ENCODE measurements around the gene BICD1. TPM values are rescaled to one million over a fixed set of nuclear protein-coding genes. Genes with fewer than 3 reads are reported as not detected.
A peak's percentile ranks its signal among the peaks of the same experiment; 100 is the strongest.

The BICD1 gene
- total RNA-seq, 1 donor from 2014 or later = 561 TPM

DNA sequence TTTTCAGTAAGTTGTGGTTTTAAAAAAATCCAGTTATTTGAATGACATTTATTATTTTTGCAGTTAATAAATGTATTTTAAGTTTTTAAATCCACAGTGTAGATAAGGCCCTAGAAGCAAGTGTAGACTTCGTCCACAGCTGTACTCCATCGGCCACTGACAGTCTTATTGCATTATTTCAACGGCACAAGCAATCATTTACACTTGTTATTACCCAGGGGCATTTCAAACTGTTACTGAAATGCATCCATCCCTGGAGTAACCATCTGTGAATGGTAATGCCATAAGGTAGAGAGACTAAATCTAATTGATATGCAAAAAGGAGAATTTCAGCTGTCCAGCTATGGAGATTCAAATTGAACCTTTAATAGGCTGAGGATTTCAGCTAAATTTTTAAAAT is 48.4 kb downstream of the BICD1 start:
- peak overlapping the region; percentile 97 for H3K27ac Mint-ChIP-seq (ENCODE audit: unreplicated experiment)
- H3K9me3 Mint-ChIP-seq (ENCODE audit: unreplicated experiment) = peaks cover 32% of the 10 kb centered on the region
- H3K4me3 Mint-ChIP-seq (ENCODE audit: unreplicated experiment) = peak overlapping the region; percentile 83
- H3K27me3 Mint-ChIP-seq (ENCODE audit: unreplicated experiment) = peaks cover 12% of the 10 kb centered on the region
- peaks cover 77% of the 10 kb centered on the region for H3K4me1 Mint-ChIP-seq (ENCODE audit: low read depth, unreplicated experiment)
- TF ChIP-seq, protein P1, sequence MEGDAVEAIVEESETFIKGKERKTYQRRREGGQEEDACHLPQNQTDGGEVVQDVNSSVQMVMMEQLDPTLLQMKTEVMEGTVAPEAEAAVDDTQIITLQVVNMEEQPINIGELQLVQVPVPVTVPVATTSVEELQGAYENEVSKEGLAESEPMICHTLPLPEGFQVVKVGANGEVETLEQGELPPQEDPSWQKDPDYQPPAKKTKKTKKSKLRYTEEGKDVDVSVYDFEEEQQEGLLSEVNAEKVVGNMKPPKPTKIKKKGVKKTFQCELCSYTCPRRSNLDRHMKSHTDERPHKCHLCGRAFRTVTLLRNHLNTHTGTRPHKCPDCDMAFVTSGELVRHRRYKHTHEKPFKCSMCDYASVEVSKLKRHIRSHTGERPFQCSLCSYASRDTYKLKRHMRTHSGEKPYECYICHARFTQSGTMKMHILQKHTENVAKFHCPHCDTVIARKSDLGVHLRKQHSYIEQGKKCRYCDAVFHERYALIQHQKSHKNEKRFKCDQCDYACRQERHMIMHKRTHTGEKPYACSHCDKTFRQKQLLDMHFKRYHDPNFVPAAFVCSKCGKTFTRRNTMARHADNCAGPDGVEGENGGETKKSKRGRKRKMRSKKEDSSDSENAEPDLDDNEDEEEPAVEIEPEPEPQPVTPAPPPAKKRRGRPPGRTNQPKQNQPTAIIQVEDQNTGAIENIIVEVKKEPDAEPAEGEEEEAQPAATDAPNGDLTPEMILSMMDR (IDR thresholded peaks at IDR 0.05; ENCODE audit: partially characterized antibody, unreplicated experiment) = no peak
- no peak for DNase-seq
- H3K36me3 Mint-ChIP-seq (ENCODE audit: unreplicated experiment) = peaks cover 3% of the 10 kb centered on the region

- Mint-ChIP-seq H3K4me1 (ENCODE audit: low read depth, unreplicated experiment) (peaks cover 79% of the 10 kb centered on the region), H3K27ac (ENCODE audit: unreplicated experiment) (peak overlapping the region; percentile 97), H3K9me3 (ENCODE audit: unreplicated experiment) (peaks cover 25% of the 10 kb centered on the region), H3K27me3 (ENCODE audit: unreplicated experiment) (peaks cover 12% of the 10 kb centered on the region), H3K36me3 (ENCODE audit: unreplicated experiment) (no peaks in the 10 kb centered on the region), H3K4me3 (ENCODE audit: unreplicated experiment) (peak overlapping the region; percentile 83)
- TF ChIP-seq, protein P1 (IDR thresholded peaks at IDR 0.05; ENCODE audit: partially characterized antibody, unreplicated experiment) = no peak
- DNase-seq = no peak
Measured at GRCh38 chr12:32155961-32156529, 49.4 kb downstream of the BICD1 start.

DNA sequence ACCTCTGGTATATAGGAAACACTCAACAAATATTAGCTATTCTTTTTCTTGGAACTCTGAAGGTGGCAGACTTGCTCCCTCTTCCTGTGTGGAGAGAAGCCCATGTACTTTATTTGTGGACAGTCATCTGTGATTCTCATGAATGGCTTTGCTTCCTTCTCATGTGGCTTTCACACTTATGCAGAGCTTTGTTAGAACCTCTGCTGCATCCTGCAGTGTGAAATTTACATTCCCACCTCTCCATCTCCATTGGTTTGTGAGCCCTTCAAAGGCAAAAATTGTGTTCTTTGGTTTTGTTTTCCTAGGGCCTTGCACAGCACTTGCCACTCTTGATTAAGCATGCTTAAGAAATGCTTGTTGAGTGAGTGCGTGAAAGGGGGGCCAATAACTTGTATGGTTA is 51.9 kb downstream of the BICD1 start:
- Mint-ChIP-seq H3K36me3 (ENCODE audit: unreplicated experiment) (no peaks in the 10 kb centered on the region), H3K9me3 (ENCODE audit: unreplicated experiment) (peaks cover 28% of the 10 kb centered on the region), H3K27ac (ENCODE audit: unreplicated experiment) (no peak overlapping the region), H3K4me1 (ENCODE audit: low read depth, unreplicated experiment) (peaks cover 77% of the 10 kb centered on the region), H3K27me3 (ENCODE audit: unreplicated experiment) (peaks cover 8% of the 10 kb centered on the region), H3K4me3 (ENCODE audit: unreplicated experiment) (no peak overlapping the region)
- TF ChIP-seq, protein P1 (IDR thresholded peaks at IDR 0.05; ENCODE audit: partially characterized antibody, unreplicated experiment) = no peak
- DNase-seq = no peak

DNA sequence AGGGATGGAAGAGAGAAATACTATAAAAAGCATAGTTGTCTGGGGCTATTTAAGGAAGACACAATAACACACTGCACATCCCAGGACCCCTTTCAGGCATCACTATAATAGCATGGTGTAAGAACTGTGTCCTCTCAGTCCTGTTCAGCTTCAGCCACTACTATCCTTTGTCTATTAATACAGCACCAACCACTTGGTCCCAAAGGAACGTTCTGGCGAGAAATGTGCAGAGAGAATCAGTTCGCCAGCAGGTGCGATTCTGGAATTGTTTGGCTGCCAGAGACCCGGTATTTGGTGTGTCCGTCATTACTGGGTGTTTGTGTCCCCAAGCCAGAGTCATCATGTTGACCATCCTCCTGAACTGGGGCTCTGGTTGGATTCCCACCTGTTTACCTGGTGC is 52.7 kb downstream of the BICD1 start:
- peaks cover 29% of the 10 kb centered on the region for H3K9me3 Mint-ChIP-seq (ENCODE audit: unreplicated experiment)
- no peak for DNase-seq
- TF ChIP-seq, protein P1 (IDR thresholded peaks at IDR 0.05; ENCODE audit: partially characterized antibody, unreplicated experiment) = no peak
- H3K36me3 Mint-ChIP-seq (ENCODE audit: unreplicated experiment) = peaks cover 3% of the 10 kb centered on the region
- H3K27me3 Mint-ChIP-seq (ENCODE audit: unreplicated experiment) = peaks cover 8% of the 10 kb centered on the region
- H3K4me1 Mint-ChIP-seq (ENCODE audit: low read depth, unreplicated experiment) = peaks cover 77% of the 10 kb centered on the region
- peak overlapping the region; percentile 87 for H3K27ac Mint-ChIP-seq (ENCODE audit: unreplicated experiment)
- H3K4me3 Mint-ChIP-seq (ENCODE audit: unreplicated experiment) = peak overlapping the region; percentile 75

GRCh38 chr12:32159925-32160324 is 53.3 kb downstream of the BICD1 start:
- H3K9me3 Mint-ChIP-seq (ENCODE audit: unreplicated experiment) = peaks cover 29% of the 10 kb centered on the region
- H3K4me1 Mint-ChIP-seq (ENCODE audit: low read depth, unreplicated experiment) = peaks cover 77% of the 10 kb centered on the region
- H3K4me3 Mint-ChIP-seq (ENCODE audit: unreplicated experiment) = peak overlapping the region; percentile 3
- peaks cover 8% of the 10 kb centered on the region for H3K36me3 Mint-ChIP-seq (ENCODE audit: unreplicated experiment)
- TF ChIP-seq, protein P1 (IDR thresholded peaks at IDR 0.05; ENCODE audit: partially characterized antibody, unreplicated experiment) = no peak
- no peak for DNase-seq
- H3K27ac Mint-ChIP-seq (ENCODE audit: unreplicated experiment) = peak overlapping the region; percentile 87
- peaks cover 11% of the 10 kb centered on the region for H3K27me3 Mint-ChIP-seq (ENCODE audit: unreplicated experiment)

Measured in glutamatergic neuron (in vitro differentiated cells).